Neural progenitor cell (in vitro differentiated cells): ENCODE results near the gene GARIN5A. TPM values are rescaled to one million over a fixed set of nuclear protein-coding genes. Genes with fewer than 3 reads are reported as not detected.

Experiments
- DNase-seq: peaks from one replicate; pipeline ENCODE4 v3.0.0-alpha.2; 2016; ENCODE audit warnings: low spot score
- H2AFZ ChIP-seq: fragments of 200-600 bp; sonication (generic); replicated peaks from 2 replicates; pipeline ENCODE4 v1.6.1; 2016; ENCODE audit warnings: antibody characterized with exemption
- H3F3A ChIP-seq: fragments of 200-600 bp; sonication (generic); 2 replicates; pipeline ENCODE4 v1.6.1; 2016; ENCODE audit warnings: antibody characterized with exemption, low read depth
- H3K27ac ChIP-seq: fragments of 200-600 bp; sonication (generic); 2 replicates; pipeline ENCODE4 v1.5.1; 2016; ENCODE audit warnings: mild to moderate bottlenecking
- H3K27me3 ChIP-seq: fragments of 200-600 bp; sonication (generic); 2 replicates; pipeline ENCODE4 v1.6.1; 2016; ENCODE audit warnings: mild to moderate bottlenecking, moderate library complexity
- H3K36me3 ChIP-seq: fragments of 200-600 bp; sonication (generic); 2 replicates; pipeline ENCODE4 v1.5.1; 2016
- H3K4me1 ChIP-seq: fragments of 200-600 bp; sonication (generic); 2 replicates; pipeline ENCODE4 v1.6.1; 2016; ENCODE audit warnings: mixed run types
- H3K4me2 ChIP-seq: fragments of 200-600 bp; sonication (generic); 2 replicates; pipeline ENCODE4 v1.6.1; 2016
- H3K4me3 ChIP-seq: fragments of 200-600 bp; sonication (generic); 2 replicates; pipeline ENCODE4 v1.5.1; 2016
- H3K79me2 ChIP-seq: fragments of 200-600 bp; sonication (generic); 2 replicates; pipeline ENCODE4 v1.6.1; 2016; ENCODE audit warnings: low read depth
- H3K9ac ChIP-seq: fragments of 200-600 bp; sonication (generic); 2 replicates; pipeline ENCODE4 v1.6.1; 2016
- H3K9me3 ChIP-seq: fragments of 200-600 bp; sonication (generic); 2 replicates; pipeline ENCODE4 v1.5.1; 2016; ENCODE audit warnings: low read depth
- H4K20me1 ChIP-seq: fragments of 200-600 bp; sonication (generic); 2 replicates; pipeline ENCODE4 v1.6.1; 2016; ENCODE audit warnings: low read depth
- H3K27ac Mint-ChIP-seq: 3 replicates; pipeline ENCODE4 v1.8.0; 2021; ENCODE audit warnings: mixed read lengths
- H3K27me3 Mint-ChIP-seq: 2 replicates; pipeline ENCODE4 v1.8.0; 2022; ENCODE audit warnings: low read depth, mild to moderate bottlenecking, inconsistent platforms, moderate library complexity, mixed read lengths; ENCODE audit not compliant: insufficient read depth
- H3K36me3 Mint-ChIP-seq: 3 replicates; pipeline ENCODE4 v1.8.0; 2021; ENCODE audit warnings: mixed read lengths
- H3K4me1 Mint-ChIP-seq: 3 replicates; pipeline ENCODE4 v1.8.0; 2021; ENCODE audit warnings: mixed read lengths
- H3K4me3 Mint-ChIP-seq: 3 replicates; pipeline ENCODE4 v1.8.0; 2021; ENCODE audit warnings: mild to moderate bottlenecking, moderate library complexity, mixed read lengths
- H3K9me3 Mint-ChIP-seq: 3 replicates; pipeline ENCODE4 v1.8.0; 2020; ENCODE audit warnings: mixed read lengths
- CTCF ChIP-seq: fragments of 200-600 bp; sonication (generic); IDR thresholded peaks from 2 replicates; pipeline ENCODE4 v1.5.1; 2017; ENCODE audit warnings: antibody characterized with exemption, mild to moderate bottlenecking
- EZH2 ChIP-seq: fragments of 200-600 bp; sonication (generic); IDR thresholded peaks from 2 replicates; pipeline ENCODE4 v1.6.1; 2017; ENCODE audit warnings: antibody characterized with exemption, mild to moderate bottlenecking, moderate library complexity
- EZH2phosphoT487 ChIP-seq: fragments of 200-600 bp; sonication (generic); IDR thresholded peaks from 2 replicates; pipeline ENCODE4 v1.6.1; 2017; ENCODE audit warnings: antibody characterized with exemption
- total RNA-seq: library from RNA; depleted of rRNA; stranded (reverse); fragments of >200 nt; gene quantifications from 2 replicates; pipeline ENCODE4 v1.2.3, GENCODE V29; 2015; ENCODE audit warnings: low replicate concordance

The GARIN5A gene
- total RNA-seq, 1 donor from 2014 or later: 5.6 TPM

DNA sequence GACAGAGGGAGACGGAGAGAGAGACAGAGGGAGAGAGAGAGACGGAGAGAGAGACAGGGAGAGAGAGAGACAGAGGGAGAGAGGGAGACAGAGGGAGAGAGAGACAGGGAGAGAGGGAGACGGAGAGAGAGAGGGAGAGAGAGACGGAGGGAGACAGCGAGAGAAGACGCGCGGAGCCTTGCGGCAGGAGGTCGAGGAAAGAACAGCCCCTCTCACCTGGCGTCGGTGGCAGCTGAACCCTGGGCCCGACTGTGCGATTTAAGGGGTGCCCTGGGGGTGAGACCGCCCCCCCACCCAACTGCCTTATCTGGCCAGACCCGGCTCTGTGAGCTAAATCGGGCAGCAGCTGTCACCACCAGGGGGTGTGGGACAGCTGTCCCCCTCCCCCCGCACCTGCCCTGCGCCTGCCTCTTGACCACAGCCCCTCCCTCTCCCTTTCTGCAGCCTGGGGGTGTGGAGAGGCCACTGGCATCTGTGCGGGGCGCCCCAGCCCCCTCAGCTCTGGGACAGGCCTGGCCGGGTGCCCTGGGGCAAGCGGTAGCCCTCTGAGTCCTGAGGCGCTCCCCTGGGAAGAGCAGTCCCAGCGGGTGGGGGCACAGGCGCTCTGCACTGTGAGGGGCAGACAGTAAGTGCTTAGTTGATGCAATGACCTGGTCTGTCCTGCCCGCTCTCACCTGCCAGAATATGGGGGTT, 23.6 kb upstream of the GARIN5A start:
- no peak overlapping the region for H2AFZ ChIP-seq
- no peak overlapping the region for H3K27ac ChIP-seq
- TF ChIP-seq CTCF: peak; percentile 38
- TF ChIP-seq EZH2phosphoT487: no peak
- TF ChIP-seq EZH2: no peak
- H3K4me3 Mint-ChIP-seq: no peak overlapping the region
- H4K20me1 ChIP-seq: no peaks in the 10 kb centered on the region
- no peaks in the 10 kb centered on the region for H3K79me2 ChIP-seq
- peaks cover 14% of the 10 kb centered on the region for H3K4me1 ChIP-seq
- H3K27me3 ChIP-seq: peaks cover 46% of the 10 kb centered on the region
- no peaks in the 10 kb centered on the region for H3K9me3 Mint-ChIP-seq
- no peaks in the 10 kb centered on the region for H3K36me3 Mint-ChIP-seq
- DNase-seq: peak; percentile 69
- H3K4me1 Mint-ChIP-seq: peaks cover 6% of the 10 kb centered on the region
- H3K9ac ChIP-seq: no peak overlapping the region
- no peaks in the 10 kb centered on the region for H3K9me3 ChIP-seq
- no peak overlapping the region for H3K27ac Mint-ChIP-seq
- peaks cover 4% of the 10 kb centered on the region for H3K27me3 Mint-ChIP-seq
- peak overlapping the region; percentile 15 for H3K4me3 ChIP-seq
- H3K4me2 ChIP-seq: peak overlapping the region; percentile 68
- no peaks in the 10 kb centered on the region for H3K36me3 ChIP-seq
- H3F3A ChIP-seq: no peaks in the 10 kb centered on the region

DNA sequence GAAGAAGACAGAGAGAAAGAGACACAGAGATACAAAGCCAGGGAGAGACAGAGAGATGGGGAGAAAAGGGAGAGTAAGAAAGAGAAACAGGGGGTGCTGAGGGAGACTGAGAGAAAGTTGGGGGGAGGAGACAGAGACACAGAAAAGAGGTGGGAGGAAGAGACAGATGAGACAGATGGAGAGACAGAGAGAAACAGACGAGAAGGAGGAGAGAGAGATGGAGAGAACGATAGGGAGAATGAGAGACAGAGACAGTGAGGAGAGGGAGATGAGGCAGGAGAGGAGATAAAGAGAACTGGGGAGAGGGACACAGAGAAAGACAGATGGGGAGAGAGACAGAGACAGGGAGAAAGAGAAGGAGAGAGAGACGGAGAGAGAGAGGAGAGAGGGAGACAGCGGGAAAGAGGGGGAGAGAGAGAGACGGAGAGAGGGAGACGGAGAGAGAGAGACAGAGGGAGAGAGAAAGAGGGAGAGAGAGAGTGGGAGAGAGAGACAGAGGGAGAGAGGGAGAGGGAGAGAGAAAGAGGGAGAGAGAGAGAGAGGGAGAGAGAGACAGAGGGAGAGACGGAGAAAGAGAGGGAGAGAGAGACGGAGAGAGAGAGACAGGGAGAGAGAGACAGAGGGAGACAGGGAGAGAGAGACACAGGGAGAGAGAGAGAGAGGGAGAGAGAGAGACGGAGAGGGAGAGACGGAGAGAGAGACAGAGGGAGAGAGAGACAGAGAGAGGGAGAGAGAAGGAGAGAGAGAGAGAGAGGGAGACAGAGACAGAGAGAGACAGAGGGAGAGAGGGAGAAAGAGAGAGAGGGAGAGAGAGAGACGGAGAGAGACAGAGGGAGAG, 21.8 kb upstream of the GARIN5A start:
- Histone ChIP-seq H3K27ac (no peak overlapping the region), H2AFZ (no peak overlapping the region), H3K4me3 (no peak overlapping the region), H3K79me2 (no peaks in the 10 kb centered on the region), H3K4me2 (no peak overlapping the region), H3K36me3 (no peaks in the 10 kb centered on the region), H3K9me3 (no peaks in the 10 kb centered on the region), H3K27me3 (peaks cover 64% of the 10 kb centered on the region), H4K20me1 (no peaks in the 10 kb centered on the region), H3F3A (no peaks in the 10 kb centered on the region), H3K9ac (no peak overlapping the region), H3K4me1 (peaks cover 14% of the 10 kb centered on the region)
- Mint-ChIP-seq H3K27ac (no peak overlapping the region), H3K36me3 (no peaks in the 10 kb centered on the region), H3K4me3 (no peak overlapping the region), H3K9me3 (no peaks in the 10 kb centered on the region), H3K27me3 (peaks cover 6% of the 10 kb centered on the region), H3K4me1 (peaks cover 6% of the 10 kb centered on the region)
- DNase-seq: no peak
- TF ChIP-seq CTCF: no peak
- no peak for TF ChIP-seq EZH2phosphoT487
- TF ChIP-seq EZH2: no peak

GRCh38 chr19:50497022-50497405, 20.4 kb upstream of the GARIN5A start:
- no peak overlapping the region for H3K27ac ChIP-seq
- peaks cover 10% of the 10 kb centered on the region for H3K27me3 Mint-ChIP-seq
- no peak overlapping the region for H3K27ac Mint-ChIP-seq
- DNase-seq: no peak
- no peak overlapping the region for H3K4me3 ChIP-seq
- peak overlapping the region; percentile 34 for H3K4me2 ChIP-seq
- no peaks in the 10 kb centered on the region for H3K36me3 ChIP-seq
- H3K4me3 Mint-ChIP-seq: no peak overlapping the region
- no peak overlapping the region for H2AFZ ChIP-seq
- no peaks in the 10 kb centered on the region for H3F3A ChIP-seq
- peaks cover 14% of the 10 kb centered on the region for H3K4me1 ChIP-seq
- no peaks in the 10 kb centered on the region for H3K9me3 Mint-ChIP-seq
- peaks cover 9% of the 10 kb centered on the region for H3K4me1 Mint-ChIP-seq
- H4K20me1 ChIP-seq: no peaks in the 10 kb centered on the region
- H3K9me3 ChIP-seq: no peaks in the 10 kb centered on the region
- H3K27me3 ChIP-seq: peaks cover 78% of the 10 kb centered on the region
- no peaks in the 10 kb centered on the region for H3K36me3 Mint-ChIP-seq
- H3K79me2 ChIP-seq: no peaks in the 10 kb centered on the region
- no peak overlapping the region for H3K9ac ChIP-seq
- TF ChIP-seq EZH2 (no peak), EZH2phosphoT487 (no peak), CTCF (no peak)
